Measurements from ENCODE around the gene TAOK3. TPM values are rescaled to one million over a fixed set of nuclear protein-coding genes. Genes with fewer than 3 reads are reported as not detected.

The TAOK3 gene
- total RNA-seq, 1 donor = 34.5 TPM

- H3K4me3 ChIP-seq (ENCODE audit: low read depth, low read length) = no peak overlapping the region
- no peak for TF ChIP-seq CTCF (IDR thresholded peaks at IDR 0.05; ENCODE audit: insufficient read depth, low read depth, low read length)
- no peak for DNase-seq (ENCODE audit: low read depth)
Measured at GRCh38 chr12:118127867-118128266, 244.8 kb downstream of the TAOK3 start.

DNA sequence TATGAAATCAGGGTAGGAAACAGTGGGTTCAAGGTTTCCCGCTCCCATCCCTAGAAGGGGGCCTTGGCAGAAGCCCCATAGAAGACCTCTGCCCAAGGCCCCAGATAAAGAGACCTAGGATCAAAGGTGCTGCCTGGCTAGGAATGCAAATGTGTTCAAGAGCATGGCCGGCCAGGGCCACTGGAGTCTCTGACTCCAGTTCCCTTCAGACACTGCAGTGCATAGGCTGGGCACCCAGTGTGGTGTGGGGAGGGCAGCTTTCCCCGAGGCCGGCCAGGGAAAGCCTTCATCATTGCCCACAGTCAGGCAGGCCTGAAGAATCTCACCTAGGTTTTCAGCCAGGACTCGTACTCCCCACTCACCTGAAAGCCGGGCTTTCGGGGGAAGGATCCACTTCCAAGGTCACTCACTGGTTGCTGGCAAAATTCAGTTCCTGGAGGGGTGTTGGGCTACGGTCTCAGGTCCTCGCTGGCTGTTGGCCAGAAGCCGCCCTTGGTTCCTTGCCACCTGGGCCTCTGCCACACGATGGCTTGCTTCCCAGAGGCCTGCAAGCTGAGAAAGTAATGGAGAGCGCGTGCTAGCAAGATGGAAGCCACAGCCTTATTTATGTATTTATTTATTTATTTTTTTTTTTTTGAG, 246.5 kb downstream of the TAOK3 start:
- no peak overlapping the region for H3K4me3 ChIP-seq (ENCODE audit: low read depth, low read length)
- DNase-seq (ENCODE audit: low read depth) = no peak
- TF ChIP-seq CTCF (IDR thresholded peaks at IDR 0.05; ENCODE audit: insufficient read depth, low read depth, low read length) = no peak

GRCh38 chr12:118125743-118126118, 247.0 kb downstream of the TAOK3 start:
- no peak overlapping the region for H3K4me3 ChIP-seq (ENCODE audit: low read depth, low read length)
- TF ChIP-seq CTCF (IDR thresholded peaks at IDR 0.05; ENCODE audit: insufficient read depth, low read depth, low read length) = no peak
- no peak for DNase-seq (ENCODE audit: low read depth)

- H3K4me3 ChIP-seq (ENCODE audit: low read depth, low read length) = no peak overlapping the region
- no peak for TF ChIP-seq CTCF (IDR thresholded peaks at IDR 0.05; ENCODE audit: insufficient read depth, low read depth, low read length)
- DNase-seq (ENCODE audit: low read depth) = no peak
Measured at GRCh38 chr12:118124333-118124874, 248.3 kb downstream of the TAOK3 start.

- no peak for DNase-seq (ENCODE audit: low read depth)
- no peak for TF ChIP-seq CTCF (IDR thresholded peaks at IDR 0.05; ENCODE audit: insufficient read depth, low read depth, low read length)
- no peak overlapping the region for H3K4me3 ChIP-seq (ENCODE audit: low read depth, low read length)
Measured at GRCh38 chr12:118122264-118122663, 250.4 kb downstream of the TAOK3 start.

DNA sequence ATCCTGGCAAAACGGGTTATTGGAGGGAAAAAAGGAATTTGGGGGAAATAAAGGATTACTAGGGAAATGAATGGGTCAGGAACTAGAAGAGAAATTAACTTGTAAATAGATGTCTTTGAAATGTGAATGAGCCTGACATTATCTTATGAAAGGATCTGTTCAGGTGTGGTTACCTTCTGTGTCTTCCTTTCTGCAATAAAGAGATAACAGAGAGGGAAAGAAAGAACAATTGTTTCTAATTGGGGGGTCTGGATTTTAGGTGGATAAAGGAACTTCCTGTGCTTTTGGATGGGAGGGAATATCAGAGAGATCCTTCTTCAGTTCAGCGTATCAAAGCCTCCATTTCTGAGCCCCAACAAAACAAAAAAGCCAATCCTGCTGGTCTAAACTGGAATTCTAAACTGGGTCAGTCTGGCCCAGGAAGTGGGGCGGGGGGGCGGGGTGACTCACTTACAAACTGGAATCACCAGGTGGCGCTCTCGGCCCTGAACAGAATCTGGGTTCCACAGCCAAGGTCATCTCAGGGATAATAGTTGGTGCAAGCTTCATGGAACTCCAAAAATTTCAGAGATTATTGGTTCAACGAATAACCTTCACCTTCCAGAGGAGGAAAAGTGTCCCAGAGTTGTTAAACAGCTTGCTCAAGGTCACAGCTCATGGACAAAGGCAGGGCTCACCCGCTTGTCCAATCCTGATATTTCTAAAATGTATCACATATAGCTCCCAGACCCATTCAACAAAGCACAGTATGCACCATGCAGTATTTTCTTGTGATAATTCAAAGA, 251.9 kb downstream of the TAOK3 start:
- TF ChIP-seq CTCF (IDR thresholded peaks at IDR 0.05; ENCODE audit: insufficient read depth, low read depth, low read length) = peak; percentile 42
- peak; percentile 71 for DNase-seq (ENCODE audit: low read depth)
- H3K4me3 ChIP-seq (ENCODE audit: low read depth, low read length) = no peak overlapping the region
